NCI-H1694 treated with DMSO at 0.1 percent for 48 hours (cell line): Measurements from ENCODE around the gene SUGCT.

Experiments
- DNase-seq: peaks from one replicate; lab custom pipeline; 2025; lab: John Stamatoyannopoulos, UW

Gene SUGCT

GRCh38 chr7:40782836-40783235, 648.0 kb downstream of the SUGCT start:
- DNase-seq: no peak

- DNase-seq: no peak
Observed at GRCh38 chr7:40784176-40784575, 649.4 kb downstream of the SUGCT start.

GRCh38 chr7:40786909-40787308, 652.1 kb downstream of the SUGCT start:
- no peak for DNase-seq

- no peak for DNase-seq
Observed at GRCh38 chr7:40793132-40793531, 658.3 kb downstream of the SUGCT start.

GRCh38 chr7:40795607-40796006, 660.8 kb downstream of the SUGCT start:
- DNase-seq: no peak

GRCh38 chr7:40796723-40797122, 661.9 kb downstream of the SUGCT start:
- DNase-seq: no peak

GRCh38 chr7:40798613-40799012, 663.8 kb downstream of the SUGCT start:
- no peak for DNase-seq

- no peak for DNase-seq
Observed at GRCh38 chr7:40799493-40800403, 664.9 kb downstream of the SUGCT start.

GRCh38 chr7:40800771-40801170, 666.0 kb downstream of the SUGCT start:
- no peak for DNase-seq

- no peak for DNase-seq
Observed at GRCh38 chr7:40802497-40802896, 667.7 kb downstream of the SUGCT start.

GRCh38 chr7:40804477-40805215, 669.8 kb downstream of the SUGCT start:
- DNase-seq: no peak

- DNase-seq: no peak
Observed at GRCh38 chr7:40805361-40805760, 670.6 kb downstream of the SUGCT start.

- no peak for DNase-seq
Observed at GRCh38 chr7:40808378-40808942, 673.7 kb downstream of the SUGCT start.

GRCh38 chr7:40810274-40810673, 675.5 kb downstream of the SUGCT start:
- DNase-seq: no peak

- DNase-seq: no peak
Observed at GRCh38 chr7:40811666-40812065, 676.9 kb downstream of the SUGCT start.

- no peak for DNase-seq
Observed at GRCh38 chr7:40815022-40815421, 680.2 kb downstream of the SUGCT start.

- DNase-seq: no peak
Observed at GRCh38 chr7:40815512-40815911, 680.7 kb downstream of the SUGCT start.

GRCh38 chr7:40822861-40823260, 688.1 kb downstream of the SUGCT start:
- DNase-seq: no peak

GRCh38 chr7:40824461-40824860, 689.7 kb downstream of the SUGCT start:
- DNase-seq: no peak

GRCh38 chr7:40826411-40827221, 691.8 kb downstream of the SUGCT start:
- no peak for DNase-seq

- no peak for DNase-seq
Observed at GRCh38 chr7:40827222-40828085, 692.6 kb downstream of the SUGCT start.
